Measurements from ENCODE around the gene CCDC183. TPM values are rescaled to one million over a fixed set of nuclear protein-coding genes. Genes with fewer than 3 reads are reported as not detected.

CCDC183 gene
- total RNA-seq, 1 experiment from 2014 or later, result not detected

DNA sequence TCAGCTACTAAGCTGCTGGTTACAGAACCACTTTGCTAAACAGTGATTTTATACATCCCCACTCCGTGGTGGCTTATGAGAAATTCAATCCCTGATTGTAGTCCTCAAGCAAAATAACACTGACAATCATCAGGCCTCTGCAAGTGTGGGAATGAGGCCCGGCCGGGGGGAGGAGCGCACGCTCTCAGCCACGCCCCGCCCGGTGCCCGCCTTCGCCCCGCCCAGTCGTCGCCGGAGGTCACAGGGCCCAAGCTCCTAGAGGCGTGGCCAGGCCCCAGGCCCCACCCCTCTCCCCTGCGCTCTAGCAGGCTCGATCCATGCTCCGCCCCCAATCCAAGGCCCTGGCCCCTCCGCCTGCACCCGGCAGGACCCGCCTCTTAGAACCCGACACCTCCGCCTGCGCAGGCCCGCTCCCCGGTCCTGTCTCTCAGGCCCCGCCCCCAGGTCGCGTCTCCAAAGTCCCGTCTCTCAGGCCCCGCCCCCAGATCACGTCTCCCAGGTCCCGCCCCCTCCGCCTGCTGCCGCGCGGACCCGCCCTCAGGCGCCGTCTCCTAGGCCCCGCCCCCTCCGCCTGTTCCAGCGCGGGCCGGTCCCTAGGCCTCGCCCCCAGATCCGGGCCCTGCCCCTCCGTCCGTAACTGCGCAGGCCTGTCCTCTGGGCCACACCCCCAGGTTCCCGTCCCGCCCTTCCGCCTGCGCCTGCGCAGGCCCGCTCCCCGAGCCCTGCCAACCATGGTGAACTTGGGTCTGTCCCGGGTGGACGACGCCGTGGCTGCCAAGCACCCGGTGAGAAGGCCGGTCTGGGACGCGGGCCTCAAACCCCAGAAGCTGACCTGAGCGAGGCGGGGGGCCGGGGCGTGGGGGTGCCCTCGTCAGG lies 5.3 kb upstream of the CCDC183 start, which contains the start of gene TMEM141:
TSS of gene TMEM141 (plus strand) at position 705 of the 876 bp plus-strand sequence. CDS start at position 732, 27 bp downstream.
- Histone ChIP-seq H4K20me1 (ENCODE audit: insufficient read depth, low read depth, low read length) (peaks cover 12% of the 10 kb centered on the region), H3K4me3 (ENCODE audit: low read length) (peak within 1 kb of the TSS; percentile 88), H3K36me3 (ENCODE audit: insufficient read depth, low read length) (no peaks in the 10 kb centered on the region), H3K9me2 (replicated peaks; ENCODE audit: insufficient read depth, low read length) (no peaks in the 10 kb centered on the region), H3K27me3 (ENCODE audit: low read length) (no peaks in the 10 kb centered on the region), H3K9ac (ENCODE audit: low read length) (peak within 1 kb of the TSS; percentile 93), H3K9me3 (ENCODE audit: low read length) (no peaks in the 10 kb centered on the region), H3K4me2 (ENCODE audit: low read depth, low read length, poor library complexity, severe bottlenecking) (peak within 1 kb of the TSS; percentile 95), H3K4me1 (ENCODE audit: low read length) (peaks cover 51% of the 10 kb centered on the region), H3K27ac (ENCODE audit: low read length) (peak within 1 kb of the TSS; percentile 65; the same call in 1 of the 2 replicates), H3K79me2 (ENCODE audit: low read length) (peaks cover 3% of the 10 kb centered on the region; the same call in 1 of the 2 replicates), H2AFZ (ENCODE audit: low read length) (peak within 1 kb of the TSS; percentile 80)
- DNase-seq, result peak; percentile 100

- peaks cover 59% of the 10 kb centered on the region for H3K4me1 ChIP-seq (ENCODE audit: low read length)
- peaks cover 12% of the 10 kb centered on the region for H4K20me1 ChIP-seq (ENCODE audit: insufficient read depth, low read depth, low read length)
- peak overlapping the region; percentile 80; the same call in 1 of the 2 replicates for H2AFZ ChIP-seq (ENCODE audit: low read length)
- H3K27me3 ChIP-seq (ENCODE audit: low read length), result no peaks in the 10 kb centered on the region
- H3K9me2 ChIP-seq (replicated peaks; ENCODE audit: insufficient read depth, low read length), result no peaks in the 10 kb centered on the region
- peak overlapping the region; percentile 95 for H3K4me2 ChIP-seq (ENCODE audit: low read depth, low read length, poor library complexity, severe bottlenecking)
- peak overlapping the region; percentile 88 for H3K4me3 ChIP-seq (ENCODE audit: low read length)
- H3K36me3 ChIP-seq (ENCODE audit: insufficient read depth, low read length), result no peaks in the 10 kb centered on the region
- H3K27ac ChIP-seq (ENCODE audit: low read length), result peak overlapping the region; percentile 65; the same call in 1 of the 2 replicates
- H3K79me2 ChIP-seq (ENCODE audit: low read length), result peaks cover 3% of the 10 kb centered on the region; the same call in 1 of the 2 replicates
- DNase-seq, result peak; percentile 82
- peak overlapping the region; percentile 93 for H3K9ac ChIP-seq (ENCODE audit: low read length)
- no peaks in the 10 kb centered on the region for H3K9me3 ChIP-seq (ENCODE audit: low read length)
These were observed 4.4 kb upstream of the CCDC183 start for GRCh38 chr9:136791516-136792276.

GRCh38 chr9:136792321-136793085 lies 3.6 kb upstream of the CCDC183 start:
- Histone ChIP-seq H3K9me2 (replicated peaks; ENCODE audit: insufficient read depth, low read length) (no peaks in the 10 kb centered on the region), H3K9ac (ENCODE audit: low read length) (peak overlapping the region; percentile 93)

DNA sequence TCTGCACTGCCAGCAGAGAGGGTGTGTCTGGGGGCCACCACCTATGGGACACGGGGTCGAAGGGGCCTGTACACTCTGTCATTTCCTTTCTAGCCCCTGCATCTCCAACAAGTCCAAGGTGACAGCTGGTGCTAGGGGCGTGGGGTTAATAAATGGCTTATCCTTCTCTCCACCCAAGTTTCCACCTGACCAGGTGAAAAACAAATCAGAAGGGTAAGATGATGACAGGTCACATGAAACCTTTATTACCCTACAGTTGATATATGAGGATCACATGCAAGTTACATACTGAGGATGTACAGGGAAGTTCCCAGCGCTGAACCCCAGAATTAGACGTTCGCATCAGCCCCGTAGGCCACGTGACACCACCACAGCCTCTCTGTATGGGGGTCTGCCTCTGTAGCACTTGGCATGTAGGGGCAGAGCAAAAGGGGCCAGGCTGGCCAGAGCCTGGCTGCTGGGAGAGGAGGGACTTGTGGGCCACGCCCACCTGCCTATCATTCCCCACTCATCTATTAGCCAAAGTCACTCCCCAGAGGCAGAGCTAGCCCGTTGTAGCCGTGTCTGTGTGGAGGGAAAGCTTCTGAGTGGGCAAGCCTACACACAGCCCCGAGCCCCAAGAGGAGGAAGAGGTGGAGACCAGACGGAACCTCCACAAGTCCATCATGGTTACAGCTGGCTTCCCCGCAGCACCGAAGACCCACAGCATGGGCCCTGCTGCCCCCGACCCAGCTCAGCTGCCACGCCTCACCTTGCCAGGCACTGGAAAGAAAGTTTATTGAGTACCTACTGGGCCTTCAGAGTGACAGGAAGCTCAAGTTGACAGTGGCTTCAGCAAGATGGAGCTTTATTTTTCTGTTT lies 2.8 kb upstream of the CCDC183 start:
- Histone ChIP-seq H4K20me1 (ENCODE audit: insufficient read depth, low read depth, low read length) (peaks cover 12% of the 10 kb centered on the region), H3K4me1 (ENCODE audit: low read length) (peaks cover 61% of the 10 kb centered on the region), H2AFZ (ENCODE audit: low read length) (no peak overlapping the region), H3K79me2 (ENCODE audit: low read length) (peaks cover 3% of the 10 kb centered on the region; the same call in 1 of the 2 replicates), H3K4me2 (ENCODE audit: low read depth, low read length, poor library complexity, severe bottlenecking) (no peak overlapping the region), H3K27me3 (ENCODE audit: low read length) (no peaks in the 10 kb centered on the region), H3K27ac (ENCODE audit: low read length) (no peak overlapping the region), H3K9me2 (replicated peaks; ENCODE audit: insufficient read depth, low read length) (no peaks in the 10 kb centered on the region), H3K9ac (ENCODE audit: low read length) (no peak overlapping the region), H3K4me3 (ENCODE audit: low read length) (no peak overlapping the region), H3K9me3 (ENCODE audit: low read length) (no peaks in the 10 kb centered on the region), H3K36me3 (ENCODE audit: insufficient read depth, low read length) (no peaks in the 10 kb centered on the region)
- peak; percentile 65 for DNase-seq

More at GRCh38 chr9:136792321-136793085, 3.6 kb upstream of the CCDC183 start:
- Histone ChIP-seq H2AFZ (ENCODE audit: low read length) (no peak overlapping the region), H3K27me3 (ENCODE audit: low read length) (no peaks in the 10 kb centered on the region), H3K4me2 (ENCODE audit: low read depth, low read length, poor library complexity, severe bottlenecking) (peak overlapping the region; percentile 95), H3K9me3 (ENCODE audit: low read length) (no peaks in the 10 kb centered on the region), H4K20me1 (ENCODE audit: insufficient read depth, low read depth, low read length) (peaks cover 12% of the 10 kb centered on the region), H3K27ac (ENCODE audit: low read length) (no peak overlapping the region), H3K4me1 (ENCODE audit: low read length) (peaks cover 65% of the 10 kb centered on the region), H3K36me3 (ENCODE audit: insufficient read depth, low read length) (no peaks in the 10 kb centered on the region), H3K4me3 (ENCODE audit: low read length) (peak overlapping the region; percentile 88), H3K79me2 (ENCODE audit: low read length) (peaks cover 3% of the 10 kb centered on the region; the same call in 1 of the 2 replicates)
- DNase-seq, result peak; percentile 41

DNA sequence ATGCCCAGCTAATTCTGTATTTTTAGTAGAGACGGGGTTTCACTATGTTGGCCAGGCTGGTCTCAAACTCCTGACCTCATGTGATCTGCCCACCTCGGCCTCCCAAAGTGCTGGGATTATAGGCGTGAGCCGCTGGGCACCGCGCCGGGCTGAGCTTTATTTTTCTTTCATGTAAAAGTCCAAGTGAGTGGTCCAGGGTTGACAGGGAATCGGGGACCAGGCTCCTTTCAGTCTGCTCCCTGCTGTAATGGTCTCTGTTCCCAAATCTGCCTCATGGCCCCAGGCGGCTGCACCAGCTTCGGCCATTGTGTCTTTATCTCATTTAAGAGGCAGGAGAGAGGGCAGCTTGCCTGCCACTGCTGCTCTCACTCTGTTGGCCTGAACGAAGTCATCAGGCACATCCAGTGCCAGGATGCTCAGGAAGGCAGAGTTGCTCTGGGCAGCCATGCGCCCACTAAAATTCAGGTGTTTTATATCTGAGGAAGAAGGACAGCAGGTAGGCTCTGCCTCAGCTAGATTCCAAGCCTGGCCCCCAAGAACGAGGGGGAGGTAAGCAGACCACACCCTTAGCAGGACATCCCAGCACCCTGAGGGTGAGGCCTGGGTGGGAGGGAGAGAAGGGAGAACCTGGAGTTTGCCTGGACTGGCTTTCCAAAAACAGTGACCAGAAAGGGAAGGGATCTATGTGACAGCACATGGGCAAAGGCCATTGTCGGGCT lies 1.7 kb upstream of the CCDC183 start:
- Histone ChIP-seq H3K4me1 (ENCODE audit: low read length) (peaks cover 64% of the 10 kb centered on the region), H3K79me2 (ENCODE audit: low read length) (peaks cover 3% of the 10 kb centered on the region; the same call in 1 of the 2 replicates), H3K36me3 (ENCODE audit: insufficient read depth, low read length) (no peaks in the 10 kb centered on the region), H3K9me3 (ENCODE audit: low read length) (no peaks in the 10 kb centered on the region), H4K20me1 (ENCODE audit: insufficient read depth, low read depth, low read length) (peaks cover 12% of the 10 kb centered on the region), H3K4me2 (ENCODE audit: low read depth, low read length, poor library complexity, severe bottlenecking) (no peak overlapping the region), H2AFZ (ENCODE audit: low read length) (no peak overlapping the region), H3K27ac (ENCODE audit: low read length) (no peak overlapping the region), H3K27me3 (ENCODE audit: low read length) (no peaks in the 10 kb centered on the region), H3K9ac (ENCODE audit: low read length) (peak overlapping the region; percentile 9; the same call in 1 of the 2 replicates), H3K4me3 (ENCODE audit: low read length) (no peak overlapping the region), H3K9me2 (replicated peaks; ENCODE audit: insufficient read depth, low read length) (no peaks in the 10 kb centered on the region)
- DNase-seq, result no peak

- H2AFZ ChIP-seq (ENCODE audit: low read length), result no peak overlapping the region
- no peak overlapping the region for H3K4me2 ChIP-seq (ENCODE audit: low read depth, low read length, poor library complexity, severe bottlenecking)
- H3K27me3 ChIP-seq (ENCODE audit: low read length), result no peaks in the 10 kb centered on the region
- peak overlapping the region; percentile 9; the same call in 1 of the 2 replicates for H3K9ac ChIP-seq (ENCODE audit: low read length)
- H3K4me1 ChIP-seq (ENCODE audit: low read length), result peaks cover 69% of the 10 kb centered on the region
- H3K4me3 ChIP-seq (ENCODE audit: low read length), result no peak overlapping the region
- H3K79me2 ChIP-seq (ENCODE audit: low read length), result peaks cover 3% of the 10 kb centered on the region; the same call in 1 of the 2 replicates
- H3K27ac ChIP-seq (ENCODE audit: low read length), result no peak overlapping the region
- H3K9me3 ChIP-seq (ENCODE audit: low read length), result no peaks in the 10 kb centered on the region
- H3K9me2 ChIP-seq (replicated peaks; ENCODE audit: insufficient read depth, low read length), result no peaks in the 10 kb centered on the region
- H4K20me1 ChIP-seq (ENCODE audit: insufficient read depth, low read depth, low read length), result peaks cover 12% of the 10 kb centered on the region
- no peak for DNase-seq
- no peaks in the 10 kb centered on the region for H3K36me3 ChIP-seq (ENCODE audit: insufficient read depth, low read length)
These were observed 1.2 kb upstream of the CCDC183 start for GRCh38 chr9:136795000-136795348.
